ENCODE results near the gene PLAGL2. TPM values are rescaled to one million over a fixed set of nuclear protein-coding genes. Genes with fewer than 3 reads are reported as not detected.

Gene PLAGL2
- total and polyA plus RNA-seq, 2 experiments from 2014 or later: 13.2 to 28.2 TPM

GRCh38 chr20:32181606-32182005 lies 25.9 kb downstream of the PLAGL2 start (continued):
- TF ChIP-seq, protein P1, sequence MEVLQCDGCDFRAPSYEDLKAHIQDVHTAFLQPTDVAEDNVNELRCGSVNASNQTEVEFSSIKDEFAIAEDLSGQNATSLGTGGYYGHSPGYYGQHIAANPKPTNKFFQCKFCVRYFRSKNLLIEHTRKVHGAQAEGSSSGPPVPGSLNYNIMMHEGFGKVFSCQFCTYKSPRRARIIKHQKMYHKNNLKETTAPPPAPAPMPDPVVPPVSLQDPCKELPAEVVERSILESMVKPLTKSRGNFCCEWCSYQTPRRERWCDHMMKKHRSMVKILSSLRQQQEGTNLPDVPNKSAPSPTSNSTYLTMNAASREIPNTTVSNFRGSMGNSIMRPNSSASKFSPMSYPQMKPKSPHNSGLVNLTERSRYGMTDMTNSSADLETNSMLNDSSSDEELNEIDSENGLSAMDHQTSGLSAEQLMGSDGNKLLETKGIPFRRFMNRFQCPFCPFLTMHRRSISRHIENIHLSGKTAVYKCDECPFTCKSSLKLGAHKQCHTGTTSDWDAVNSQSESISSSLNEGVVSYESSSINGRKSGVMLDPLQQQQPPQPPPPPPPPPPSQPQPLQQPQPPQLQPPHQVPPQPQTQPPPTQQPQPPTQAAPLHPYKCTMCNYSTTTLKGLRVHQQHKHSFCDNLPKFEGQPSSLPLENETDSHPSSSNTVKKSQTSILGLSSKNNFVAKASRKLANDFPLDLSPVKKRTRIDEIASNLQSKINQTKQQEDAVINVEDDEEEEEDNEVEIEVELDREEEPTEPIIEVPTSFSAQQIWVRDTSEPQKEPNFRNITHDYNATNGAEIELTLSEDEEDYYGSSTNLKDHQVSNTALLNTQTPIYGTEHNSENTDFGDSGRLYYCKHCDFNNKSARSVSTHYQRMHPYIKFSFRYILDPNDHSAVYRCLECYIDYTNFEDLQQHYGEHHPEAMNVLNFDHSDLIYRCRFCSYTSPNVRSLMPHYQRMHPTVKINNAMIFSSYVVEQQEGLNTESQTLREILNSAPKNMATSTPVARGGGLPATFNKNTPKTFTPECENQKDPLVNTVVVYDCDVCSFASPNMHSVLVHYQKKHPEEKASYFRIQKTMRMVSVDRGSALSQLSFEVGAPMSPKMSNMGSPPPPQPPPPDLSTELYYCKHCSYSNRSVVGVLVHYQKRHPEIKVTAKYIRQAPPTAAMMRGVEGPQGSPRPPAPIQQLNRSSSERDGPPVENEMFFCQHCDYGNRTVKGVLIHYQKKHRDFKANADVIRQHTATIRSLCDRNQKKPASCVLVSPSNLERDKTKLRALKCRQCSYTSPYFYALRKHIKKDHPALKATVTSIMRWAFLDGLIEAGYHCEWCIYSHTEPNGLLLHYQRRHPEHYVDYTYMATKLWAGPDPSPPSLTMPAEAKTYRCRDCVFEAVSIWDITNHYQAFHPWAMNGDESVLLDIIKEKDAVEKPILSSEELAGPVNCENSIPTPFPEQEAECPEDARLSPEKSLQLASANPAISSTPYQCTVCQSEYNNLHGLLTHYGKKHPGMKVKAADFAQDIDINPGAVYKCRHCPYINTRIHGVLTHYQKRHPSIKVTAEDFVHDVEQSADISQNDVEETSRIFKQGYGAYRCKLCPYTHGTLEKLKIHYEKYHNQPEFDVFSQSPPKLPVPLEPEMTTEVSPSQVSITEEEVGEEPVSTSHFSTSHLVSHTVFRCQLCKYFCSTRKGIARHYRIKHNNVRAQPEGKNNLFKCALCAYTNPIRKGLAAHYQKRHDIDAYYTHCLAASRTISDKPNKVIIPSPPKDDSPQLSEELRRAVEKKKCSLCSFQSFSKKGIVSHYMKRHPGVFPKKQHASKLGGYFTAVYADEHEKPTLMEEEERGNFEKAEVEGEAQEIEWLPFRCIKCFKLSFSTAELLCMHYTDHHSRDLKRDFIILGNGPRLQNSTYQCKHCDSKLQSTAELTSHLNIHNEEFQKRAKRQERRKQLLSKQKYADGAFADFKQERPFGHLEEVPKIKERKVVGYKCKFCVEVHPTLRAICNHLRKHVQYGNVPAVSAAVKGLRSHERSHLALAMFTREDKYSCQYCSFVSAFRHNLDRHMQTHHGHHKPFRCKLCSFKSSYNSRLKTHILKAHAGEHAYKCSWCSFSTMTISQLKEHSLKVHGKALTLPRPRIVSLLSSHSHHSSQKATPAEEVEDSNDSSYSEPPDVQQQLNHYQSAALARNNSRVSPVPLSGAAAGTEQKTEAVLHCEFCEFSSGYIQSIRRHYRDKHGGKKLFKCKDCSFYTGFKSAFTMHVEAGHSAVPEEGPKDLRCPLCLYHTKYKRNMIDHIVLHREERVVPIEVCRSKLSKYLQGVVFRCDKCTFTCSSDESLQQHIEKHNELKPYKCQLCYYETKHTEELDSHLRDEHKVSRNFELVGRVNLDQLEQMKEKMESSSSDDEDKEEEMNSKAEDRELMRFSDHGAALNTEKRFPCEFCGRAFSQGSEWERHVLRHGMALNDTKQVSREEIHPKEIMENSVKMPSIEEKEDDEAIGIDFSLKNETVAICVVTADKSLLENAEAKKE (CRISPR knock-in tag; IDR thresholded peaks at IDR 0.05): no peak
- TF ChIP-seq ZNF114 (CRISPR knock-in tag; IDR thresholded peaks at IDR 0.05): no peak
- no peak for TF ChIP-seq CREB1 (CRISPR knock-in tag; IDR thresholded peaks at IDR 0.05; ENCODE audit: low read depth)
- no peak for TF ChIP-seq ZNF331 (CRISPR knock-in tag; IDR thresholded peaks at IDR 0.05; ENCODE audit: low read depth)
- no peak for TF ChIP-seq POLR2AphosphoS5 (IDR thresholded peaks at IDR 0.05; ENCODE audit: low read depth)
- TF ChIP-seq EZH2 (IDR thresholded peaks at IDR 0.05; ENCODE audit: low read depth, unreplicated experiment): no peak
- no peak for TF ChIP-seq NANOG (IDR thresholded peaks at IDR 0.05; ENCODE audit: borderline replicate concordance)
- no peak for TF ChIP-seq EZH2phosphoT487 (IDR thresholded peaks at IDR 0.05; ENCODE audit: unreplicated experiment)
- TF ChIP-seq JUNB (IDR thresholded peaks at IDR 0.05; ENCODE audit: unreplicated experiment): no peak

DNA sequence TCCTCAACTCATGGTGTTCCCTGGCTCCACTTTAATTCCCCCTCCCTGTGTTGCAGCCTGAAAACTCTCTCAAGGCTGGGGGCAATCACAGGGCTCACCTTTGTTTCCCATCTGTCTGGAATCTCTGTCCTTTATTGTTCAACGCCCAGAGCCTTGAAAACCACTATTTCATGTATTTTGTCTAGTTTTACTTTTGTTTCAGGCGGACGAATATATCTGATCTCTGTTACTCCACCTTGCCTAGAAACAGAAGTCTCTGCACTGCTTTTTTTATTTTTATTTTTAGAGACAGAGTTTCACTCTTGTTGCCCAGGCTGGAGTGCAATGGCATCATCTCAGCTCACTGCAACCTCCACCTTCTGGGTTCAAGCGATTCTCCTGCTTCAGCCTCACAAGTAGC lies 27.6 kb downstream of the PLAGL2 start:
- H3K79me2 ChIP-seq (replicated peaks; ENCODE audit: insufficient read depth): no peaks in the 10 kb centered on the region
- no peak overlapping the region for H3K4me2 ChIP-seq
- Mint-ChIP-seq H3K9me3 (peaks cover 15% of the 10 kb centered on the region), H3K27ac (no peak overlapping the region), H3K36me3 (ENCODE audit: low read depth) (peaks cover 8% of the 10 kb centered on the region), H3K4me3 (no peak overlapping the region), H3K27me3 (ENCODE audit: insufficient read depth, low read depth, poor library complexity) (peaks cover 4% of the 10 kb centered on the region), H3K4me1 (no peaks in the 10 kb centered on the region)
- H3K4me3 ChIP-seq: no peak overlapping the region
- H2AFZ ChIP-seq: no peak overlapping the region
- no peak overlapping the region for H3K27ac ChIP-seq (ENCODE audit: low read depth)
- H3K9me2 ChIP-seq (ENCODE audit: insufficient read depth): peaks cover 8% of the 10 kb centered on the region
- no peaks in the 10 kb centered on the region for H3K4me1 ChIP-seq (ENCODE audit: insufficient read depth)
- H3K36me3 ChIP-seq (ENCODE audit: insufficient read depth): no peaks in the 10 kb centered on the region
- no peaks in the 10 kb centered on the region for H3F3A ChIP-seq (replicated peaks; ENCODE audit: low read depth)
- DNase-seq (ENCODE audit: low spot score) (no peak), ATAC-seq (no peak)
- H3K27me3 ChIP-seq (ENCODE audit: insufficient read depth): no peaks in the 10 kb centered on the region
- H4K20me1 ChIP-seq (replicated peaks; ENCODE audit: insufficient read depth): no peaks in the 10 kb centered on the region
- TF ChIP-seq EZH2phosphoT487 (IDR thresholded peaks at IDR 0.05; ENCODE audit: unreplicated experiment) (no peak), CREB1 (CRISPR knock-in tag; IDR thresholded peaks at IDR 0.05; ENCODE audit: low read depth) (no peak), ZNF331 (CRISPR knock-in tag; IDR thresholded peaks at IDR 0.05; ENCODE audit: low read depth) (no peak), EZH2 (IDR thresholded peaks at IDR 0.05; ENCODE audit: low read depth, unreplicated experiment) (no peak)
- TF ChIP-seq, protein P2, sequence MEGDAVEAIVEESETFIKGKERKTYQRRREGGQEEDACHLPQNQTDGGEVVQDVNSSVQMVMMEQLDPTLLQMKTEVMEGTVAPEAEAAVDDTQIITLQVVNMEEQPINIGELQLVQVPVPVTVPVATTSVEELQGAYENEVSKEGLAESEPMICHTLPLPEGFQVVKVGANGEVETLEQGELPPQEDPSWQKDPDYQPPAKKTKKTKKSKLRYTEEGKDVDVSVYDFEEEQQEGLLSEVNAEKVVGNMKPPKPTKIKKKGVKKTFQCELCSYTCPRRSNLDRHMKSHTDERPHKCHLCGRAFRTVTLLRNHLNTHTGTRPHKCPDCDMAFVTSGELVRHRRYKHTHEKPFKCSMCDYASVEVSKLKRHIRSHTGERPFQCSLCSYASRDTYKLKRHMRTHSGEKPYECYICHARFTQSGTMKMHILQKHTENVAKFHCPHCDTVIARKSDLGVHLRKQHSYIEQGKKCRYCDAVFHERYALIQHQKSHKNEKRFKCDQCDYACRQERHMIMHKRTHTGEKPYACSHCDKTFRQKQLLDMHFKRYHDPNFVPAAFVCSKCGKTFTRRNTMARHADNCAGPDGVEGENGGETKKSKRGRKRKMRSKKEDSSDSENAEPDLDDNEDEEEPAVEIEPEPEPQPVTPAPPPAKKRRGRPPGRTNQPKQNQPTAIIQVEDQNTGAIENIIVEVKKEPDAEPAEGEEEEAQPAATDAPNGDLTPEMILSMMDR (conservative IDR thresholded peaks at IDR 0.05; ENCODE audit: low read depth in 2 of 2): no peak

Data from GM23338 (cell line).